SK-N-MC (cell line): Measurements from ENCODE around the gene UBE2K.
"Not testable (repeated sequence)": the region's sequence is repeated elsewhere in the genome, so short reads cannot be mapped to it uniquely, and the experiment has no call there.

ENCODE experiments used
- DNase-seq: peaks from one replicate; pipeline ENCODE4 v3.0.0-alpha.2; 2011; ENCODE audit warnings: low read depth, low spot score
- H3K27ac ChIP-seq: fragments of 200-600 bp; sonication (generic); 2 replicates; pipeline ENCODE4 v1.5.1; 2016; ENCODE audit warnings: mixed run types
- H3K36me3 ChIP-seq: fragments of 200-600 bp; sonication (generic); 2 replicates; pipeline ENCODE4 v1.6.1; 2017; ENCODE audit warnings: antibody characterized with exemption, low read length, mixed read lengths; ENCODE audit not compliant: insufficient read depth
- H3K4me3 ChIP-seq: fragments of 200-600 bp; sonication (generic); 2 replicates; pipeline ENCODE4 v1.5.1; 2016
- H3K9ac ChIP-seq: fragments of 200-600 bp; sonication (generic); 2 replicates; pipeline ENCODE4 v1.8.0; 2017; ENCODE audit warnings: mixed run types, mixed read lengths; ENCODE audit not compliant: insufficient read length
- H3K9me3 ChIP-seq: fragments of 200-600 bp; sonication (generic); 2 replicates; pipeline ENCODE4 v1.6.1; 2017; ENCODE audit warnings: low read depth, mild to moderate bottlenecking, antibody characterized with exemption, low read length, moderate library complexity, mixed read lengths
- EZH2 ChIP-seq: fragments of 200-600 bp; sonication (generic); IDR thresholded peaks from one replicate; pipeline ENCODE4 v1.6.1; 2017; ENCODE audit warnings: antibody characterized with exemption
- FOXP2 ChIP-seq: optimal IDR thresholded peaks from 2 replicates; pipeline ENCODE3; 2011; ENCODE audit warnings: mild to moderate bottlenecking, moderate library complexity; ENCODE audit not compliant: insufficient read depth; ENCODE audit errors: extremely low read length, control extremely low read depth
- POLR2AphosphoS5 ChIP-seq: IDR thresholded peaks from 2 replicates; pipeline ENCODE4 v1.6.1; 2012; ENCODE audit warnings: mild to moderate bottlenecking, low read depth, low read length, borderline replicate concordance

Gene UBE2K

DNA sequence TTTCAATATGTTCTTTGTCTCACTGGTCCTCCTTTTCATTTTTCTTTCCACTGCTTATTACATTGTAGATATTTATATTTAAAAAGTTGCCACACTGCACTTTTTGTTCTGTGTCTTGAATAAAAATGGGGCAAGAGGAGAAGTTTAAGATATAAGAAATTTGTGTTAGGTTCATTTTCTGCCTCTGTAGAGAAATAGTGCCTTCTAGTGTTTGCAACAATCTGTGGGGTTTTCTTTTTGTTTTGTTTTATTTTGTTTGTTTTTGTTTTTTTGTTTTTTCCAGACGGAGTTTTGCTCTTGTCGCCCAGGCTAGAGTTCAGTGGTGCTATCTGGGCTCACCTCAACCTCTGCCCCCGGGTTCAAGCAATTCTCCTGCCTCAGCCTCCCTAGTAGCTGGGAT, 39.2 kb upstream of the UBE2K start:
- Histone ChIP-seq H3K9ac (no peak overlapping the region), H3K4me3 (no peak overlapping the region), H3K27ac (no peak overlapping the region), H3K9me3 (no peaks in the 10 kb centered on the region), H3K36me3 (no peaks in the 10 kb centered on the region)
- TF ChIP-seq FOXP2 (no peak), POLR2AphosphoS5 (no peak), EZH2 (no peak)
- no peak for DNase-seq

DNA sequence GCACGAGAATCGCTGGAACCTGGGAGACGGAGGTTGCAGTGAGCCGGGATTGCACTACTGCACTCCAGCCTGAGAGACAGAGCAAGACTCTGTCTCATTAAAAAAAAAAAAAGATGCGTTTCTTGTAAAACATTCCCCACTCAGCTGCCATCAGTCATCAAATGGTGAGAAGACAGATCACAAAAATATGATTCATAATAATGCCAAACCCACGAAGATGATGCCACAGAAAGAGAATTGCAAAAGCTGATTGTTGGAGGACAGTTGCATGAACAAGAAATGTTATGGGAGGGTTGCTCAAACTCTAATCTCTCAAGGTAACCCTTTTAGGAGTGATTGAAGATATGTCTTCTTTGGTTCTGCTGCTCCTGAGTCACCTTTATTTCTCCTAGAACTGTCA, 37.9 kb upstream of the UBE2K start:
- no peak for DNase-seq
- Histone ChIP-seq H3K4me3 (no peak overlapping the region), H3K27ac (no peak overlapping the region), H3K9ac (no peak overlapping the region), H3K9me3 (no peaks in the 10 kb centered on the region), H3K36me3 (no peaks in the 10 kb centered on the region)
- no peak for TF ChIP-seq POLR2AphosphoS5
- TF ChIP-seq FOXP2 = no peak
- no peak for TF ChIP-seq EZH2

DNA sequence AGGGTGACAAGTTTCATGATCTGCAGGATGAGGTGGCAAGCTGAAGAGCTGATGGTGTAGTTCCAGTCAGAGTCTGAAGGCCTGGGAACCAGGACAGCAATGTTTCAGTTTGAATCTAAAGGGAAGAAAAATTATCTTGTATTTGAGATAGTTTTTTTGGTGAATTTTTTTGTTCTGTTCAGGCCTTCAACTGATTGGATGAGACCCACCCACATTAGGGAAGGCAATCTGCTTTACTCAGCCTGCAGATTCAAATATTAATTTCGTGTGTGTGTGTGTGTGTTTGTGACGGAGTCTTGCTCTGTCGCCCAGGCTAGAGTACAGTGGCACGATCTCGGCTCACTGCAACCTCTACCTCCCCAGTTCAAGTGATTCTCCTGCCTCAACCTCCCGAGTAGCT, 37.2 kb upstream of the UBE2K start:
- no peaks in the 10 kb centered on the region for H3K36me3 ChIP-seq
- H3K4me3 ChIP-seq = no peak overlapping the region
- no peak for TF ChIP-seq POLR2AphosphoS5
- TF ChIP-seq EZH2 = no peak
- H3K9me3 ChIP-seq = no peaks in the 10 kb centered on the region
- no peak overlapping the region for H3K9ac ChIP-seq
- H3K27ac ChIP-seq = no peak overlapping the region
- DNase-seq = no peak

DNA sequence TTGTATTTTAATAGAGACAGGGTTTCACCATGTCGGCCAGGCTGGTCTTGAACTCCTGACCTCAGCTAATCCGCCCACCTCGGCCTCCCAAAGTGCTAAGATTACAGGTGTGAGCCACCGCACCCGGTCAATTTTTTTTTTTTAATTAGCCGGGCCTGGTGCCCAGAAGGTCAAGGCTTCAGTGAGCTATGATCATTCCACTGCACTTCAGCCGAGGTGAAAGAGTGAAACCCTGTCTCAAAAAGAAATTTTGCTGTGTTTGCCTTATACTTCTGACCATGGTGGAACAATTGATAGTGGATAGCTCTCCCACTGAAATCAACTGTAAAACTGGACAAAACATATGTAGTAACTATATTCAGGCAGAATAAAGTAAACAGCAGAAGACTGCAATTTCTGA, 35.3 kb upstream of the UBE2K start:
- Histone ChIP-seq H3K4me3 (no peak overlapping the region), H3K27ac (no peak overlapping the region)
- DNase-seq = no peak

DNA sequence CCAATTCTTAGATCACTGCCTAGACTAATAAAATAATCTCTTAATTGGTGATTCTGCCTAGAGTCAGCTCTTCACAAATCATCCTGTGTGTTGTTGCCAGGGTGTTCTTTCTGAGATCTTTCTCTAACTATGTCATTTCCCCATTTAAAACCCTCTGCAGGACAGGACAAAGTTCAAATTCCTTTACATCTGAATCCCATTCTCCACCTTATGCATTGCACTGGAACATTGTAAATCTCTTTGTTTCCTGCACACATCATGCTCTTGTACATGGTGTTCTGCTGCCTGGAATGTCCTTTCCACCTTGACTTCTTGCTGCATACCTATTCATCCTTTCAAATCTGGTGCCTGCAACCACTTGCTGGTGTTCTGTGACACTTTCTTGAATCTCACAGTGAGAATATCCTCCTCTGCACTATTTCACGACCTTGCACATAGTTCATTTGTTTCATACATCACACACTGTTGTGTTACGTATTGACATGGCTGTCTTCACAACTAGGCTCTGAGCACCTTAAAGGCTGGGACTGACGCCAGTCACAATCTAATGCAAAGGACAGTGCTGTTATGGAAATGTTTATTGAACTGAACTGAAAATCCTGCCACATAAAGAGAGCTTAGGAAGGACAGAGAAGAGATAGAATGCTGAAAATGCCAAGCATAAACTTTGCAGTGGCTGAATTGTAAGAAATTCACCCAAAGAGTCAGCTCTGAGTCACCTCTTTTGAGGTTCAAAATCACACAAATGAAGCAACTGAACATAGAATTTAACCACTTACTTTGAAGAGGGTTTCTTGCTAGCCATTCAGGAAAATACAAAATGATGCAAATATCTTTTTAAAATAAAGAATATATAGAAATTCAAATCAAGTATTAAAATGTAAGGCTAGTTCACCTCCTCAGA, 32.9 kb upstream of the UBE2K start:
- TF ChIP-seq POLR2AphosphoS5 = no peak
- no peak for TF ChIP-seq FOXP2
- no peak for TF ChIP-seq EZH2
- no peak overlapping the region for H3K4me3 ChIP-seq
- H3K36me3 ChIP-seq = no peaks in the 10 kb centered on the region
- no peak for DNase-seq
- H3K9ac ChIP-seq = no peak overlapping the region
- no peaks in the 10 kb centered on the region for H3K9me3 ChIP-seq
- no peak overlapping the region for H3K27ac ChIP-seq

More for the DNA sequence above, 35.3 kb upstream of the UBE2K start:
- Histone ChIP-seq H3K9me3 (no peaks in the 10 kb centered on the region), H3K9ac (no peak overlapping the region), H3K36me3 (no peaks in the 10 kb centered on the region)
- TF ChIP-seq POLR2AphosphoS5 (no peak), EZH2 (no peak)

DNA sequence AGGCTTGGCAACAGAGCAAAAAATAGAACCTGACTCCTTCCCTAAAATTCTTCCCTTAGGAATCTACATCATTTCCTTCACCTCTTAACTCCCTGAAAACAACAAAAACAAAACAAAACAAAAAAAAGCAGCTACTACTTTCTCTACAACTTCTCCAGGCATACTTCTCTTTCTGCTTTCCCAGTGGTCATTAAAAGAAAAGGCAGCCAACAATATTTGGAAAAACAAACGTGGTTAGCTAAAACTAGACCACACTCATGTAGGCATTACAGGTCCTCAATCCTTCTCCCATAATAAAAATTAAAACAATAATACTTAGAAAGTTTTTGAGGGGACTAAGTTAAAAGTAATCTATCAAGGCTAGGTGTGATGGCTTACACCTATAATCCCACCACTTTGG, 30.2 kb upstream of the UBE2K start:
- no peak overlapping the region for H3K9ac ChIP-seq
- TF ChIP-seq FOXP2 (no peak), POLR2AphosphoS5 (no peak), EZH2 (no peak)
- DNase-seq = no peak
- no peak overlapping the region for H3K27ac ChIP-seq
- H3K36me3 ChIP-seq = no peaks in the 10 kb centered on the region
- H3K4me3 ChIP-seq = no peak overlapping the region
- no peaks in the 10 kb centered on the region for H3K9me3 ChIP-seq

DNA sequence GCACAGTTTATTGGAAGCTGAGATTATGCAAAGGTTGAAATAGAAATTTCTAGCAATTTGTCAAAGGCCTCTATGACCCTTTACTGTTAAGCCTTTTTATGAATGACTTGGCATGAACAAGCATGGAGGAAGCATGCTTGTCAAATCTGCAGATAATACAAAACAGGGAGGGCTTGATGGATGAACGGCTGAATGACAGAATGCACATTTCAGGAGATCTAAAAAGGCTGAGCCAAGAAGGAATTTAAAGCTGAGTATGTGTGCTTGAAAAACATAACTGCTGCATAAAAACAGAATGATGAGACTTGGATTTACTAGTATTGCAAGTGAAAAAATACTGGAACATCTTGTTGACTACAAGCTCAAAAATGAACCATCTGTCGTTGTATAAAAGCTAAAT, 29.0 kb upstream of the UBE2K start:
- Histone ChIP-seq H3K9me3 (no peaks in the 10 kb centered on the region), H3K4me3 (no peak overlapping the region), H3K36me3 (no peaks in the 10 kb centered on the region), H3K9ac (no peak overlapping the region), H3K27ac (no peak overlapping the region)
- TF ChIP-seq FOXP2 (no peak), EZH2 (no peak), POLR2AphosphoS5 (no peak)
- no peak for DNase-seq

DNA sequence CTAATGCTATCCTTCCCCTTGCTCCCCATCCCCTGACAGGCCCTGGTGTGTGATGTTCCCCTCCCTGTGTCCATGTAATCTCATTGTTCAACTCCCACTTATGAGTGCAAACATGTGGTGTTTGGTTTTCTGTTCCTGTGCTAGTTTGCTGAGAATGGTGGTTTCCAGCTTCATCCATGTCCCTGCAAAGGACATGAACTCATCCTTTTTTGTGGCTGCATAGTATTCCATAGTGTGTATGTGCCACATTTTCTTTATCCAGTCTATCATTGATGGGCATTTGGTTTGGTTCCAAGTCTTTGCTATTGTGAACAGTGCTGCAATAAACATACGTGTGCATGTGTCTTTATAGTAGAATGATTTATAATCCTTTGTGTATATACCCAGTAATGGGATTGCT, 27.6 kb upstream of the UBE2K start:
- H3K9ac ChIP-seq, H3K4me3 ChIP-seq, H3K36me3 ChIP-seq, H3K9me3 ChIP-seq, H3K27ac ChIP-seq, DNase-seq: not testable (repeated sequence)

DNA sequence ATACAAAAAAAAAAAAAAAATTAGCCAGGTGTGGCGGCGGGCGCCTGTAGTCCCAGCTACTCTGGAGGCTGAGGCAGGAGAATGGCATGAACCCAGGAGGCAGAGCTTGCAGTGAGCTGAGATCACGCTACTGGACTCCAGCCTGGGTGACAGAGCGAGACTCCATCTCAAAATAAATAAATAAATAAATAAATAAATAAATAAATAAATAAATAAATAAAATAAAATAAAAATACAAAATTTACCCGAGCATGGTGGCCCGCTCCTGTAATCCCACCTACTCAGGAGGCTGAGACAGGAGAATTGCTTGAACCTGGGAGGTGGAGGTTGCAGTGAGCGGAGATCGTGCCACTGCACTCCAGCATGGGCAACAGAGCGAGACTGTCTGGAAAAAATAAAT, 22.3 kb upstream of the UBE2K start:
- H3K9ac ChIP-seq, H3K9me3 ChIP-seq: not testable (repeated sequence)

DNA sequence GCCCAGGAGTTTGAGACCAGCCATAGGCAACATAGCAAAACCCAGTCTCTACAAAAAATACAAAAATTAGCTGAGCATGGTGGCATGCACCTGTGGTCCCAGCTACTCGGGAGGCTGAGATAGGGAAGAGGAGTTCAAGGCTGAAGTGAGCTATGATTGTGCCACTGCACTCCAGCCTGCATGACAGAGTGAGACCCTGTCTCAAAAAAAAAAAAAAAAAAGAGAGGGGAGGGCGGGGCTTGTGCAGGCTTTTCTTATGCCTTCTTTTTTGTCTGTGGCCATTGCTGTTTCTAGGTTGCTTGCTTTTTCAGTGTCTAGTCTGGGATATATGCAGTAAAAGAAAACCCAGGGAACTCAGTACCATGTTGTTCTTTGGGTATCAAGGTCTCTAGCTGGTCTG, 16.9 kb upstream of the UBE2K start:
- not testable (repeated sequence) for H3K9ac ChIP-seq, DNase-seq, H3K36me3 ChIP-seq, H3K27ac ChIP-seq, H3K9me3 ChIP-seq, H3K4me3 ChIP-seq

More for the DNA sequence above, 22.3 kb upstream of the UBE2K start:
- H3K4me3 ChIP-seq, DNase-seq, H3K27ac ChIP-seq, H3K36me3 ChIP-seq: not testable (repeated sequence)
